Endothelial cell (in vitro differentiated cells): ENCODE results near the gene AUTS2. TPM values are rescaled to one million over a fixed set of nuclear protein-coding genes. Genes with fewer than 3 reads are reported as not detected.

Source experiments
- DNase-seq: peaks from one replicate; pipeline ENCODE4 v3.0.0; 2021; ENCODE audit warnings: low spot score
- H3K27ac Mint-ChIP-seq: one replicate; pipeline ENCODE4 v1.8.0; 2021; ENCODE audit warnings: mixed read lengths, inconsistent platforms; ENCODE audit not compliant: unreplicated experiment
- H3K27me3 Mint-ChIP-seq: one replicate; pipeline ENCODE4 v1.8.0; 2021; ENCODE audit warnings: mild to moderate bottlenecking, moderate library complexity, mixed read lengths, inconsistent platforms; ENCODE audit not compliant: unreplicated experiment
- H3K36me3 Mint-ChIP-seq: one replicate; pipeline ENCODE4 v1.8.0; 2021; ENCODE audit warnings: mild to moderate bottlenecking, low read depth, mixed read lengths, inconsistent platforms; ENCODE audit not compliant: unreplicated experiment
- H3K4me1 Mint-ChIP-seq: one replicate; pipeline ENCODE4 v1.8.0; 2021; ENCODE audit warnings: mild to moderate bottlenecking, mixed read lengths, inconsistent platforms; ENCODE audit not compliant: unreplicated experiment
- H3K4me3 Mint-ChIP-seq: one replicate; pipeline ENCODE4 v1.8.0; 2021; ENCODE audit warnings: mild to moderate bottlenecking, mixed read lengths, inconsistent platforms; ENCODE audit not compliant: unreplicated experiment
- H3K9me3 Mint-ChIP-seq: one replicate; pipeline ENCODE4 v1.8.0; 2021; ENCODE audit warnings: mixed read lengths, inconsistent platforms; ENCODE audit not compliant: unreplicated experiment
- CTCF ChIP-seq: fragments of 200-600 bp; sonication (generic); IDR thresholded peaks from one replicate; pipeline ENCODE4 v1.5.0; 2021; ENCODE audit warnings: antibody characterized with exemption; ENCODE audit not compliant: unreplicated experiment
- total RNA-seq: library from RNA; stranded (reverse); fragmentation: NEBNext Ultra II Directional; extraction: Animal tissue kit (Norgen Biotek cat#: 25700); gene quantifications from one replicate; pipeline ENCODE4 v1.2.1, GENCODE V29; 2021; ENCODE audit not compliant: unreplicated experiment

AUTS2 gene
- total RNA-seq, 1 donor from 2014 or later: 103 TPM

DNA sequence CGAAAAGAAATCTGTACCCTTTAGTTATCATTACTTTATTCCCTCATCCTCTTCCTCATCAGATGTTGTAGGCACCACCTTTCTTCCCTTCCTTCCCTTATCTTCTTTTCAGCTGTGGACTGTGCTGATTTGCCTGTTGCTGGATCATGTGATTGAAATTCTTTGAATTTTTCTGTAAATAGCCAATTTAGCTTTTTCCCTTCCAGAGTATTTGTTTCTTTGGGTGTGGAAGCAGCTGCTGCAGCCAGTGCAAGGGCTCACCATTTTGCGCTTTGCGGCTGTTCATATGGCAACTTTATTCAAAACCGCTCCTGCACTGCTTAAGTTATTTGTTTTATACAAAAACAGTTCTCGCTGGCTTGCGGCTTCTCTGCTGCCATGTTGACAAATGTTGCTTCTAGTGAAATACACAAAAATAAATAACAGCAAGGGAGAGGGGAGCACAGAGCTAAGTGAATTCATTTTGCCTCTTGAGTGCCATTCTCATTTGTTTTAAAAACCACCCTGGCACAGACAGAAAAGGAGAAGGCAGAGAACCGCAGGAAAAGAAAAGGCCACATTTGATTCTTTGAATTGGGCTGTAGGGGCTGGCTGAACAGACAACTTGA is 151.2 kb downstream of the AUTS2 start:
- TF ChIP-seq CTCF: no peak
- peaks cover 4% of the 10 kb centered on the region for H3K27me3 Mint-ChIP-seq
- peaks cover 57% of the 10 kb centered on the region for H3K4me1 Mint-ChIP-seq
- DNase-seq: no peak
- no peaks in the 10 kb centered on the region for H3K9me3 Mint-ChIP-seq
- H3K27ac Mint-ChIP-seq: no peak overlapping the region
- H3K36me3 Mint-ChIP-seq: peaks cover 6% of the 10 kb centered on the region
- no peak overlapping the region for H3K4me3 Mint-ChIP-seq

DNA sequence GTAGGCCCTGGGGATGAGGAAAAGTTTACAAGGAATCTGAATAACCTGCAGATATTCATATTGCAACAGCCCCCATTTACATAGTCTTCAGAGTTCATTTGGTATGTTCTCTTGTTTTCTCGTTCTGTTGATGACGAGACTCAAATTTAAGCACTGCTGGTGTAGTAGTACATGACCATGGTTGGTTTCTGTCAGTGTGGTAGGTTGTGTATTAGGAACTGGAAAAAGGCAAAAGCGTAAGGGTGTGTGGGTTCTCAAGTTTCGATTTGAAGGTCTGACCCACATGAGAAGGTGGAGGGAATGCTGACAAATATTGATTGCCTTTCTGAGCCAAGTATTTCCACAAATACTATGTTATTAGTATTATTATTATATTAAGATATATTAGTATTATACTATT is 151.7 kb downstream of the AUTS2 start:
- peaks cover 62% of the 10 kb centered on the region for H3K4me1 Mint-ChIP-seq
- DNase-seq: no peak
- H3K27ac Mint-ChIP-seq: no peak overlapping the region
- no peak for TF ChIP-seq CTCF
- H3K9me3 Mint-ChIP-seq: no peaks in the 10 kb centered on the region
- no peak overlapping the region for H3K4me3 Mint-ChIP-seq
- H3K36me3 Mint-ChIP-seq: peaks cover 6% of the 10 kb centered on the region
- H3K27me3 Mint-ChIP-seq: peaks cover 4% of the 10 kb centered on the region

GRCh38 chr7:69751026-69751425 is 152.8 kb downstream of the AUTS2 start:
- Mint-ChIP-seq H3K9me3 (no peaks in the 10 kb centered on the region), H3K27me3 (peaks cover 8% of the 10 kb centered on the region), H3K4me1 (peaks cover 72% of the 10 kb centered on the region), H3K4me3 (no peak overlapping the region), H3K27ac (no peak overlapping the region), H3K36me3 (peaks cover 6% of the 10 kb centered on the region)
- no peak for TF ChIP-seq CTCF
- no peak for DNase-seq

DNA sequence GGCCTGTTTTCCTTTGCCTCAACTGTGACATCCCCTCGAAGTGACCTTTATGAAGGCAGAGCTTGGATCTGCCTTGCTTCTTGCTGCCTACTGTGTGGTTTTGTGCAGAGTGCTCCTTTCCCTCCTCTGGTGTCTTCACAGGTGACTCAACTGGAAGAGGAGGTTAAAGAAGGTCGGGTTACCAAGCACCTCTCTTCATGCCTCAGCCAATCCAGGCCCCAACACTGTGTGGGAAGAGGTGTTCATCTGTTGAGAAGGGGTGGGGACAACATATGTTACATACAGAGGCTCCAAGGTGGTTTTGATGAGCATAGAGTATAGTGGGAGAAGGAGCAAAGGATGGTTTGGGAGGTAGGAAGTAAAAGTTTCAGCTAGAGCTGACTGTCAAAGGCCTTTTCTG is 155.7 kb downstream of the AUTS2 start:
- no peaks in the 10 kb centered on the region for H3K36me3 Mint-ChIP-seq
- H3K27me3 Mint-ChIP-seq: peaks cover 3% of the 10 kb centered on the region
- no peaks in the 10 kb centered on the region for H3K9me3 Mint-ChIP-seq
- no peak for DNase-seq
- H3K4me3 Mint-ChIP-seq: no peak overlapping the region
- no peak overlapping the region for H3K27ac Mint-ChIP-seq
- H3K4me1 Mint-ChIP-seq: peaks cover 74% of the 10 kb centered on the region
- no peak for TF ChIP-seq CTCF

- Mint-ChIP-seq H3K27me3 (peaks cover 3% of the 10 kb centered on the region), H3K4me3 (no peak overlapping the region), H3K36me3 (no peaks in the 10 kb centered on the region), H3K27ac (peak overlapping the region; percentile 43), H3K9me3 (no peaks in the 10 kb centered on the region), H3K4me1 (peaks cover 71% of the 10 kb centered on the region)
- DNase-seq: no peak
- TF ChIP-seq CTCF: no peak
These were observed 156.2 kb downstream of the AUTS2 start for GRCh38 chr7:69754476-69754875.
